ENCODE measurements around the gene RTRAF.

Gene RTRAF

GRCh38 chr14:51989293-51990234 is at the start of gene RTRAF:
Gene RTRAF (plus strand): TSS chr14:51989546. CDS start chr14:51989640, 94 bp downstream.
- no peak for TF ChIP-seq GATA2 (IDR thresholded peaks at IDR 0.05; ENCODE audit: low read depth, low read length)
- no peak for TF ChIP-seq GATA3 (IDR thresholded peaks at IDR 0.05; ENCODE audit: low read depth, low read length)

GRCh38 chr14:51939755-51940301 is 49.5 kb upstream of the RTRAF start:
- TF ChIP-seq GATA2 (IDR thresholded peaks at IDR 0.05; ENCODE audit: low read depth, low read length), result no peak
- no peak for TF ChIP-seq GATA3 (IDR thresholded peaks at IDR 0.05; ENCODE audit: low read depth, low read length)

GRCh38 chr14:51942971-51943370 is 46.4 kb upstream of the RTRAF start:
- TF ChIP-seq GATA2 (IDR thresholded peaks at IDR 0.05; ENCODE audit: low read depth, low read length), result no peak
- no peak for TF ChIP-seq GATA3 (IDR thresholded peaks at IDR 0.05; ENCODE audit: low read depth, low read length)

- TF ChIP-seq GATA2 (IDR thresholded peaks at IDR 0.05; ENCODE audit: low read depth, low read length) (no peak), GATA3 (IDR thresholded peaks at IDR 0.05; ENCODE audit: low read depth, low read length) (no peak)
These were observed 39.3 kb upstream of the RTRAF start for GRCh38 chr14:51950007-51950406.

GRCh38 chr14:51951656-51952055 is 37.7 kb upstream of the RTRAF start:
- no peak for TF ChIP-seq GATA2 (IDR thresholded peaks at IDR 0.05; ENCODE audit: low read depth, low read length)
- no peak for TF ChIP-seq GATA3 (IDR thresholded peaks at IDR 0.05; ENCODE audit: low read depth, low read length)

GRCh38 chr14:51954031-51954430 is 35.3 kb upstream of the RTRAF start:
- TF ChIP-seq GATA2 (IDR thresholded peaks at IDR 0.05; ENCODE audit: low read depth, low read length) (no peak), GATA3 (IDR thresholded peaks at IDR 0.05; ENCODE audit: low read depth, low read length) (no peak)

GRCh38 chr14:51954657-51955056 is 34.7 kb upstream of the RTRAF start:
- TF ChIP-seq GATA3 (IDR thresholded peaks at IDR 0.05; ENCODE audit: low read depth, low read length), result no peak
- no peak for TF ChIP-seq GATA2 (IDR thresholded peaks at IDR 0.05; ENCODE audit: low read depth, low read length)

GRCh38 chr14:51957950-51958349 is 31.4 kb upstream of the RTRAF start:
- TF ChIP-seq GATA3 (IDR thresholded peaks at IDR 0.05; ENCODE audit: low read depth, low read length) (no peak), GATA2 (IDR thresholded peaks at IDR 0.05; ENCODE audit: low read depth, low read length) (no peak)

GRCh38 chr14:51959928-51960327 is 29.4 kb upstream of the RTRAF start:
- TF ChIP-seq GATA2 (IDR thresholded peaks at IDR 0.05; ENCODE audit: low read depth, low read length), result no peak
- no peak for TF ChIP-seq GATA3 (IDR thresholded peaks at IDR 0.05; ENCODE audit: low read depth, low read length)

- TF ChIP-seq GATA3 (IDR thresholded peaks at IDR 0.05; ENCODE audit: low read depth, low read length) (no peak), GATA2 (IDR thresholded peaks at IDR 0.05; ENCODE audit: low read depth, low read length) (no peak)
These were observed 28.5 kb upstream of the RTRAF start for GRCh38 chr14:51960866-51961265.

GRCh38 chr14:51962711-51963110 is 26.6 kb upstream of the RTRAF start:
- TF ChIP-seq GATA3 (IDR thresholded peaks at IDR 0.05; ENCODE audit: low read depth, low read length) (no peak), GATA2 (IDR thresholded peaks at IDR 0.05; ENCODE audit: low read depth, low read length) (no peak)

GRCh38 chr14:51963286-51963685 is 26.1 kb upstream of the RTRAF start:
- TF ChIP-seq GATA2 (IDR thresholded peaks at IDR 0.05; ENCODE audit: low read depth, low read length) (no peak), GATA3 (IDR thresholded peaks at IDR 0.05; ENCODE audit: low read depth, low read length) (no peak)

GRCh38 chr14:51967521-51967920 is 21.8 kb upstream of the RTRAF start:
- TF ChIP-seq GATA2 (IDR thresholded peaks at IDR 0.05; ENCODE audit: low read depth, low read length), result no peak
- TF ChIP-seq GATA3 (IDR thresholded peaks at IDR 0.05; ENCODE audit: low read depth, low read length), result no peak

GRCh38 chr14:51969852-51970540 is 19.4 kb upstream of the RTRAF start:
- TF ChIP-seq GATA3 (IDR thresholded peaks at IDR 0.05; ENCODE audit: low read depth, low read length) (no peak), GATA2 (IDR thresholded peaks at IDR 0.05; ENCODE audit: low read depth, low read length) (no peak)

Data from SH-SY5Y (cell line).